ENCODE results near the gene FTO.

The FTO gene

DNA sequence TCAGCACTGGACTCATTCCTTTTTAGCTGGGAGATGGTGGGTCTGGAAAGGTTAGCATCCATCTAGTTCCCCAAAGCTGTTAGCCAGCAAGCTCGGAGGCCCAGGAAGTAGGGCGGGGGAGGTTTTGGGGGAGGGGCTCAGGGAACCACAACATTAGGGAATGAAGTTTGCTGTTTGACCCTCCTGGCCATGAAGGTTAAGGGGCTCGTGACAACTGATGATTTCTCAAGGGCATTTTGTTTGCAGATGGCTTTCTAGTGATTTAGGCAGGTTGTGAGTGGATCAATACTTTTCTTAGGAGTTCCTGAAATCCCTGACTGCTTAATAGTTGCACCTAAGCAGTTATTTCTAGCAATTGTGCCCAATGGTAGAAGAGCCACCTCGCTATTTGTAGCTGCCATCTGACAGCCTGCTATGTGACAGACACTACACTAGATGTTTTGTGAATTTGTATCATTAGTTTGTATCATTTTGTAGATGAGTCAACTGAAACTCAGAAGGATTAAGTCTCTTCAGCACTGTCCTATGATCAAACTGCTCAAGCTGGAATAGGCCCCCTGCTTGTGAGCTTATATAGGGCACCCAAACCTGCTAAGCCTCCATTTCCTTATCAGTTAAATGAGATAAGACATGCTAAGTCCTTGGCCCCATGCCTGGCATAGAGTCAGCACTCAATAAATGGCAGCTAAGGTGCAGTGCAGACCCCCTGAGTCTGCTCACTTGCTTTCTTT is 436.3 kb downstream of the FTO start:
- DNase-seq, result no peak

DNA sequence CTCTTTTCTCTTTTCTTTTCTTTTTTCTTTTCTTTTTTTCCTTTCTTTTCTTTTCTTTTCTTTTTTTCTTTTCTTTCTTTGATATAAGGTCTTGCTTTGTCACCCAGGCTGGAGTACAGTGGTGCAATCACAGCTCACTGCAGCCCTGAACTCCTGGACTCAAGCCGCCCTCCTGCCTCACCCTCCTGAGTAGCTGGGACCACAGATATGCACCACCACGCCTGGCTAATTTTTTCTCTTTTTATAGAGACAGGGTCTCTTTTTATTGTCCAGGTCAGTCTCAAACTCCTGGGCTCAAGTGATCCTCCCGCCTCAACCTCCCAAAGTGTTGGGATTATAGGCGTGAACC is 436.8 kb downstream of the FTO start:
- DNase-seq, result no peak

- DNase-seq, result no peak
These were observed 438.8 kb downstream of the FTO start for GRCh38 chr16:54142787-54143186.

GRCh38 chr16:54143410-54143809 is 439.5 kb downstream of the FTO start:
- no peak for DNase-seq

GRCh38 chr16:54143934-54144571 is 440.1 kb downstream of the FTO start:
- DNase-seq, result no peak

DNA sequence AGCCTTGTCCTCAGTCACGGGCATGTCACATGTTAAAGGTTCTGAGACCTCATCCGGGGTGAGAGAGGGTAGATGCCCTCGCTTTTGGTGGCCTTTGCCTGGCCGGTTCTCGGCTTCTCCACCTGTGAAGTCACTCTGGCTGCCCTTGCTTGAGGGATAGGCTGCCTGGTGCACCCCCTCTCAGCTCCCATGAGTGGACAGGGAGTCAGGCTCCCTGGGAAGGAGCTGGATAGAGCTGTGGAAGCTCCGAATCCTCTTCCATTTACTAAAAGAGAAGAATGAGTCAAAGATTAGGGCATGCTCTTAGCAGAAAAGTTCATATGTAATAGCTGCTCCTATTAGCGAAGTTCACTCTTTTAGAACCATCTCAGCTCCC is 440.6 kb downstream of the FTO start:
- no peak for DNase-seq

- DNase-seq, result no peak
These were observed 441.9 kb downstream of the FTO start for GRCh38 chr16:54145881-54146280.

DNA sequence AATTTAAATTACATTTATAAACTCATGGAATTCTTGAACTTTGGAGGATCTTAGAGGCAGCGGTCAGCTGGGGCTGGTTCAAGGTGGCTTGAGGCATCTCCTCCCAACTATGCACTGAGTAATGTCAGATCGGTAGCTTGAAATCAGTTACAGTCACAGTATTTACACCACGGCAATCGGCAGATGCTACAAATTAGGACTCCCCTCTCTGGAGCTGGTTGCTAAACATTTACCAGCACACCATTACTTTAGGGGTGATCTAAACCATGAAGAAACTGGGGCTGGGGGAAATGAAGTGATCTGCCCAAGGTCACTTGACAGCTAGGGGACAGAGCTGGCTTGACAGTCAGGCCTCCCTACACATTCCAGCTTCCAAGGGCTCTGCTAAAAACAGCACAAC is 445.0 kb downstream of the FTO start:
- no peak for DNase-seq

- DNase-seq, result no peak
These were observed 446.9 kb downstream of the FTO start for GRCh38 chr16:54150861-54151260.

GRCh38 chr16:54152362-54153239 is 448.6 kb downstream of the FTO start:
- no peak for DNase-seq

DNA sequence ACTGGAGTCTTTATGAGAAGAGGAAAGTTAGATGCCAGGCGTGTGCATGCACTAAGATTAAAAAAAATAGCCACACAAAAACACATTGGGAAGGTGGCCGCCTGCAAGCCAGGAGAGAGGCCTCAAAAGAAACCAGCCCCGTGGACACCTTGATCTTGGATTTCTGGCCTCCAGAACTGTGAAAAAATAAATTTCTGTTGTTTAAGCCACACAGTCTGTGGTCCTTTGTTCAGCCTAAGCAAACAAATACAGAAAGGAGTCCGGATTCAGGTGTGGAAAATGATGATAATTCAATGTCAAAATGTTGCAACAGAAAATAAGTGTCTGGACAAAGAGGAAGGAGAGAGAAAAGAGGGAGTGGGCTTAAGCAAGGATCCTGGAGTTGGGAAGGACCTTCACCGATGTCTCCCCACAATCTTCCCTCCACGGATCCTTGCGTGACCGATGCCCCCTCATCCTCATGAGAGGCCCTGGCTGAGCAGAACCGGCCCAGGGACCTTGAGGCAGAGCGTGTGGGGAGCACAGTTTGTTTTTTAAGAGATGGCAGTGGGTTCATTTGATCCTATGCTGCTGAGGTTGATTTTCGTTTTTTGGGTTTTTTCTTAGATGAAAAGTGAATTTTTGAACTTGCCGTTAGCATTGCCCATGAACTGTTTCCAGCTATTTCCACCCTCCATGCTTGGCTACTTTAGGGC is 449.4 kb downstream of the FTO start:
- DNase-seq, result no peak

DNA sequence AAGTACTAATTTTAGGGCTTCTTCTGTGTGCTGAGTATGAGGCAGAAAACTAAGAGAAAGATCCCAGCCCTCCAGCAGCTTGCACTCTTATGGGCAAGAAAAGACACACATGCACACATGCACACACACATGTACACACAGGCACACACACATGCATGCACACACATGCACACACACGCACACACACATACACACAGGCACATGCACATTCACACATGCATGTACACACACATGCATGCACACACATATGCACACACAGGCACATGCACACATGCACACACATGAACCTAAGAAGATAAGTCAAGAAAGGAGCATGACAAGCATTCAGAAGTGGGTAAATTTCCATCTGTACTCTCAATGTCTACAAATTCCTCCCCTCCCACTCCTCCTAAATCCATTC is 452.4 kb downstream of the FTO start:
- DNase-seq, result no peak

DNA sequence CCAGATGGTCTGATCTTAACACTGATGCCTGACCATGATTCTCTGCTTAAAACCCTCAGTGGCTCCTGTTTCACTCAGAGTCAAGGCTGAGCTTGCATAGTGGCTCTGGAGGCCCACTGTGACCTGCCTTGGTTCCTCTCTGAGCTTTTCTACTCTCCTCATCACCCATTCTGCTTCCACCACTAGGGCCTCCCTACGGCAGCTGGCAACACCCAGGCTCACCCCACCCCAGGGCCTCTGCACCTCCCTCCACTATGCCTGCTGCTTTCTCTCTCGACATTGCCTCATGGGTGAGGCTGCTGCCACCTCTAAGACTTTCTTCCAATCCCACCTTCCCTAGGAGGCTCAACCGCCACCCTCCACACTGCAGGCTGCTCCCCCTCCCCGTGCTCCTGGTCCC is 455.0 kb downstream of the FTO start:
- DNase-seq, result no peak

DNA sequence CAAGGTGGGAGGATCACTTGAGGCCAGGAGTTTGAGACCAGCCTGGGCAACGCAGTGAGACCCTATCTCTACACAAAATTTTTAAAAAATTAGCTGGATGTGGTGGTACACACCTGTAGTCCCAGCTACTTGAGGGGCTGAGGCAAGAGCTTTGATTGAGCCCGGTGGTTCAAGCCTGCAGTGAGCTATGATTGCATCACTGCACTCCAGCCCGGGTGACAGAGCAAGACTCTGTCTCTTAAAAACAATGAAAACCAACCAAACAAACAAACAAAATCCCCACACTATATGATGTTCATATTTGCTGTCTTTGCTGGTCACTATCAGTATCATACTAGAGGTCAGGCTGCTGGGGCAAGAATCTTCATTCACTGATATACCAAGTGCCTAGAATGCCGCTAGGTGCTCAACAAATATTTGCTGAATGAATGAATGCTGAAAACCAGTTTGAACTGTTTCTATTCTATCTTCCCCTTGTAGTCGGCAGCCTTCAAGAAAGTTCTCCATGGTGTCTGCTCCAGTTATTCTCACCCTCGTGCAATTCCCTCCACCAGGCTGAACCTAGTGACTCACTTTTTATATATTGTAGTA is 455.6 kb downstream of the FTO start:
- DNase-seq, result no peak

- DNase-seq, result no peak
These were observed 456.4 kb downstream of the FTO start for GRCh38 chr16:54160252-54160860.

DNA sequence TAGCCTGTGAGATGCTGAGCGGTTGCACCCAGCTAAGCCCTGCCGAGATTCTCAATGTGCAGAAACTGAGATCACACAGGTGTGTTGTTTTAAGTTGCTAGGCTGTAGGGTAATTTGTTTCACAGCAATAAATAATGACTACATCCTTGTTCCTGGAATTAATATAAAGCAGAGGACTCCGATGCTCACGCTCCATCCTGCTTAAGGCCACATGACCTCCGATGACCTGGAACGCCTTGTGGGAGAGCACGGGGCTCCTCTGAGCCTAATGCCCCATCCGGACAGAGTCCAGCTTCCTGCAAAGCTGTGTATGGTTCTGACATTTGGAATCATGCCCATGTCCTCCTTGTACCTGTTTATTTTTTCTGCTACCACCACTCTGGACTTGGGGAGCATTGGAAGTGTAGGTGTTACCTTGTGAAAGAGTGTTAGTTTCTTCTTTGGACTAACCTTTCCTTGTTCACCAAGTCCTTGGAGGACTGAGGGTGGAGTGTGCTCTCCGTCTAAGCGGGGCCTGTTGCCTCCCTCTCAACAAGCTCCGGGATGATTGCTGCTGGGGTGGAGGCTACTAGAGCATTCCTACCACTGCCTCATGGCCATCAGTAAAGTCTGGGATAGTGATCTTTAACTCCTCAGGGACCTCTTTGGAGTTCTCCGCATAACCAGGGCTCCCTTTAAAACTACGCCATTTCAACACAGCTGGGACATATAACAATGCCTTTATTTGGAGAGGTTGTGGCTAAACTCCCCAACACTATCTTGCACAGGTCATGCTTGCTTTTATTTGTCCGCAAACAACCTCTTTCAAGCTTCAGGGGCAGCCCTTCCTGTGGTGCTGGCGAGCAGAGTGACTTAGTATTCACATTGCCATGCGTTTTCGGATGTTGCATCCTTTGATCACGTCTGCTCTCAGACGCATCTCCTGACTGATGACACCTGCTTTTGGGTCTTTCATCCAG is 457.3 kb downstream of the FTO start:
- no peak for DNase-seq

DNA sequence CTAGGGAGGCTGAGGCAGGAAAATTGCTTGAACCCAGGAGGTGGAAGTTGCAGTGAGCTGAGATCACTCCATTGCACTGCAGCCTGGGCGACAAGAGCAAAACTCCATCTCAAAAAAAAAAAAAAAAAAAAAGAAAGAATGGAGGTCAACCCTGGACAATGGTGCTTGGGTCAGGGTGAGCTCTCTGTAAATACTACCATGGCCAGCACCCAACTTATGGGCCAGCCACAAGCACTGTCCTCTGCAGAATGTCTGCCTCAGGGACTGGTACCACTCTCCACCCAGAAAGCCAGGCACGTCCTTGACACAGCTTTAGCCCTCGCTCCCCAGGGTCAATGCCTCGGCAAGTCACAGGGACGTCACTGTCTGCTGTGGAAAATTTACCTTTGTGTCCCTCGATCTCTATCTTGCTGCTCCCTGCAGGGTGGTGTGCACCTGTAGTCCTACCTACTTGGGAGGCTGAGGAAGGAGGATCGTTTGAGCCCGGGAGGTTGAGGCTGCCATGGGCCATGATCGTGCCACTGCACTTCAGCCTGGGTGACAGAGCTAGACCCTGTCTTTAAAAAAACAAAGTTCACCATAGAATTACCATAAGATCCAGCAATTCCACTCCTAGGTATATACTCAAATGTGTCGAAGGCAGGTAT is 459.4 kb downstream of the FTO start:
- no peak for DNase-seq

- DNase-seq, result no peak
These were observed 460.8 kb downstream of the FTO start for GRCh38 chr16:54164789-54165173.

DNA sequence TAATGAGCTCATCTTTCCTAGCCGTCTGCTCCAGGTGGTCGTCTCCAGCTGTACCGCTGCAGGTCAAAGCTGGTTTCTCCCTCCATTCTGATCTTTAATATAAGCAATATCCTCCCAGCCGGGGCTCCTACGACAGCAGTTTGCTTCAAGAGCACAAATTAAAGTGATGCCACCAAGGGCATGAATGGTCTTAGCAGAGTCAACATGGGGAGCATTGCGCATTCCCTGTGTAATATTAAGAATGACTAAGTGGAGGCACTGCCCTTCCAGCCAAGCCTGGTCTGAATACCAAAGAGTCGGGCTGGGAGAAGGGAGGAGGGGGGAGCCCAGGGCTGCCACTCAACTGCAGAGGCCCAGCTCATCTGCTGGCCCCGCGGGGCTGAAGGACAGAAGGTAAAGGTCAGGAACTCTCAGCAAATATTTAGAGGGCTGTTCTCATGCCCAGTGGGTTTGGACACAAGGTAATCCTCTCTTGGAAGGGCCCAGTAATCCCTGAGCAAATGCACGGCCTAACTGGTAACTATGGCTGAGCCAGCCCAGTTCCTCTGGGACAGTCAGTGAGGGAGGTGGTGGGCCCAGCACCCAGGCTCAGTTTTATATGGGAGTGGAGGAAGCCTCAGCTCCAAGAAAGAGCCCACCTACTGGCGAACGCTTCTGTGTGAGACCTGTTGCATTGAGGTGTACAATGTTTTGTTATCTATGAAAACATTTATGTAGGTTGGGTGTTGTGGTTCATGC is 461.4 kb downstream of the FTO start:
- no peak for DNase-seq

Data from effector CD4-positive, alpha-beta T cell (primary cell).